ENCODE results near the gene PITPNC1. TPM values are rescaled to one million over a fixed set of nuclear protein-coding genes. Genes with fewer than 3 reads are reported as not detected.

PITPNC1 gene
- total RNA-seq, 1 experiment from 2014 or later = 23.1 TPM

DNA sequence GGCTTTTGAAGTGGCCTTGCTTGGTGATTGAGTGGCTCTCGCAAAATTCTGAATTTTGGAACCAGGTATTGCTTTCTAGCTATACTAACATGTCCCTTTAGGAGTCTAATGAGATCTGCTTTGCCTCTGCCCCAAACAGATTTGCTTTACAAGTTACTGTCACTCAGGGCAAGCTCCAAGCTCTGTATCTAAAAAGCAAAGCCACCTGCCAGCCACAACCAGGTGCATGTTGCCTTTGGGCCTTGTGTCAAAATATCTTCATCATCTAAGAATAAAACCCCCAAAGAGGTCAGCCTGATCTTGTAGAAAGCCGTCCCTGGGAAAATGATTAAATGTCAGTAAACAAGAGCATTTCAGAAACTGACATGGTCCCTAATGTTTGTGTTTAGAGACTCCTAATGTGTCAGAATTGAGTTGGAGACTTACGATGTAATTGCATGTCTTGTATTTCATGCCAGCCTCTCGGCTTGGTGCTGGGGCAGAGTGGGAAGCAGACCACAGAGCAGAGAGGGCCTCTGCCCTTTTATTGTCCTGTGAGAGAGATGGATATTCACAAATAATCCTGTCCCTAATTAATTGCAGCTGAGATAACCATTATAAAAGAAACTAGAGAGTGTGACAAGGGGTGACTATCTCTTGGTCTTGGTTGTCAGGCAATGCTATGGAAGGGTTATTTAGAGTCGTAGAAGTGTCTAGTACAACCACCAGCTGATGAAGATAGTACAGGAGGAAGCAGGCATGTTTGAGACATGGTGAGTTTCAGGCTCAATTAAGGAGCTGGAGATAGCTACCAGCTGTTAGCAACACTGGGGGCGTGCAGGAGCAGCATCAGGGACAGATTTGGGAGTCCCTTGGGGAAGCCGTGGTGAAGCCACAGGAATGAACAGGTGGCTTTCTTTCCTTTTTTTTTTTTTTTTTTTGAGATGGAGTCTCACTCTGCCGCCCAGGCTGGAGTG, 90.7 kb downstream of the PITPNC1 start:
- no peak overlapping the region for H3K27ac ChIP-seq (ENCODE audit: low read length)
- BruUV-seq (replicated peaks) = no TSS peak
- H3K9me3 ChIP-seq (ENCODE audit: low read length) = no peaks in the 10 kb centered on the region
- ChIA-PET CTCF (interaction anchor here (0.5 kb wide), 2 partner anchors 19 to 135 kb away, joined by 3 to 6 read pairs; no protein-coding TSS in a partner anchor), POLR2A (ENCODE audit: unreplicated experiment) (interaction anchor here (0.5 to 0.7 kb wide), 2 partner anchors 20 to 148 kb away, joined by 3 to 7 read pairs; no protein-coding TSS in a partner anchor)
- no peaks in the 10 kb centered on the region for H3K9me2 ChIP-seq (replicated peaks; ENCODE audit: low read length)
- no peaks in the 10 kb centered on the region for H3K79me2 ChIP-seq (ENCODE audit: low read length)
- no peak overlapping the region for H3K4me2 ChIP-seq (ENCODE audit: low read length)
- no peak for ATAC-seq
- DNase-seq = no peak
- no peaks in the 10 kb centered on the region for H4K20me1 ChIP-seq (ENCODE audit: low read length)
- H3K36me3 ChIP-seq (ENCODE audit: low read depth, low read length) = no peaks in the 10 kb centered on the region
- intact Hi-C loops (cut with micrococcal nuclease) = no loop called here
- TF ChIP-seq EZH2phosphoT487 (IDR thresholded peaks at IDR 0.05; ENCODE audit: borderline replicate concordance, low read length) (no peak), EZH2 (IDR thresholded peaks at IDR 0.05; ENCODE audit: low read length, unreplicated experiment) (no peak)
- TF ChIP-seq, protein P1, sequence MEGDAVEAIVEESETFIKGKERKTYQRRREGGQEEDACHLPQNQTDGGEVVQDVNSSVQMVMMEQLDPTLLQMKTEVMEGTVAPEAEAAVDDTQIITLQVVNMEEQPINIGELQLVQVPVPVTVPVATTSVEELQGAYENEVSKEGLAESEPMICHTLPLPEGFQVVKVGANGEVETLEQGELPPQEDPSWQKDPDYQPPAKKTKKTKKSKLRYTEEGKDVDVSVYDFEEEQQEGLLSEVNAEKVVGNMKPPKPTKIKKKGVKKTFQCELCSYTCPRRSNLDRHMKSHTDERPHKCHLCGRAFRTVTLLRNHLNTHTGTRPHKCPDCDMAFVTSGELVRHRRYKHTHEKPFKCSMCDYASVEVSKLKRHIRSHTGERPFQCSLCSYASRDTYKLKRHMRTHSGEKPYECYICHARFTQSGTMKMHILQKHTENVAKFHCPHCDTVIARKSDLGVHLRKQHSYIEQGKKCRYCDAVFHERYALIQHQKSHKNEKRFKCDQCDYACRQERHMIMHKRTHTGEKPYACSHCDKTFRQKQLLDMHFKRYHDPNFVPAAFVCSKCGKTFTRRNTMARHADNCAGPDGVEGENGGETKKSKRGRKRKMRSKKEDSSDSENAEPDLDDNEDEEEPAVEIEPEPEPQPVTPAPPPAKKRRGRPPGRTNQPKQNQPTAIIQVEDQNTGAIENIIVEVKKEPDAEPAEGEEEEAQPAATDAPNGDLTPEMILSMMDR (conservative IDR thresholded peaks at IDR 0.05; ENCODE audit: low read depth, low read length) = no peak
- no peaks in the 10 kb centered on the region for H3K27me3 ChIP-seq (ENCODE audit: low read length)
- H3F3A ChIP-seq (ENCODE audit: low read length, unreplicated experiment) = no peaks in the 10 kb centered on the region
- H3K4me1 ChIP-seq (ENCODE audit: insufficient read depth, low read length) = no peaks in the 10 kb centered on the region
- H3K4me3 ChIP-seq (ENCODE audit: low read length) = no peak overlapping the region
- no peak overlapping the region for H3K9ac ChIP-seq (ENCODE audit: low read length)
- no peak overlapping the region for H2AFZ ChIP-seq (ENCODE audit: low read length)

DNA sequence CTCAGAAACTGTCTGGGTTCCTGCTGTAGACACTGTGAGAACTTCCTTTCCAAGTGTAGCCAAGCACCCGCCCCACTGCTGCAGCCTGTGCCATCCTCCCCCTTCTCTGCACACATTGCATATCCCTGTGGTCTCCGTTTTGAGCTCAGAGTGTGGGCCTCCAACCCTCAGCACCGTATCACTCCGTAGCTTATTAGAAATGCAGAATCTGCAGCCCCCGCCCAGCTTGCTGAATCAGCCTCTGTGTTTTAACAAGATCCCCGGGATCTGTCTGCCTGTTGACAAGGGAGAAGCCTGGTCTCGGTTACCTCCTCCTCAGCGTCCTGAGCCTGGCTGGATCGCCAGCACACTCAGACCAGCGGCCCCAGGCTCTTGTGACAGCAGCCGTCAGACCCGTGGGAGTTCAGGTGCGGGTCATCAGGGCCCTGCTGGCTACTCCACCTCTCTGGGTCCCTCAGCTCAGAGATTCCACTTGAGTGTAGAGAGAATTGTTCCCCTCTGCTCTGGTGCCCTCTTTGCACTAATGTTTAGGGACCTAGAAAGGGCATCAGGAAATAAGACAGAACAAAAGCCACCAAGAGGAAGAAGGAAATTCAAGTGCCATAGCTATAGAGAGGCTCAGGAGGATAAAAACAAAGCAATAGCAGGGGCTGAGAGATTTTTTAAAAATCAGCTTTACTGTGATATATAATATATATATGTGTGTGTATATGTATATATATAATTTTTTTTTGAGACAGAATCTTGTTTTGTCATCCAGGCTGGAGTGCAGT, 92.3 kb downstream of the PITPNC1 start:
- H3K9me2 ChIP-seq (replicated peaks; ENCODE audit: low read length) = no peaks in the 10 kb centered on the region
- ATAC-seq (0 out of 2 replicates have a peak, but pooled peaks have one; percentile 9), DNase-seq (no peak)
- H3K79me2 ChIP-seq (ENCODE audit: low read length) = no peaks in the 10 kb centered on the region
- no peak overlapping the region for H3K9ac ChIP-seq (ENCODE audit: low read length)
- no peaks in the 10 kb centered on the region for H3K36me3 ChIP-seq (ENCODE audit: low read depth, low read length)
- H3K4me3 ChIP-seq (ENCODE audit: low read length) = no peak overlapping the region
- no peaks in the 10 kb centered on the region for H3K4me1 ChIP-seq (ENCODE audit: insufficient read depth, low read length)
- H4K20me1 ChIP-seq (ENCODE audit: low read length) = no peaks in the 10 kb centered on the region
- CTCF ChIA-PET = no interaction called here
- no peaks in the 10 kb centered on the region for H3K9me3 ChIP-seq (ENCODE audit: low read length)
- H3K4me2 ChIP-seq (ENCODE audit: low read length) = no peak overlapping the region
- POLR2A ChIA-PET (ENCODE audit: unreplicated experiment) = no interaction called here
- no peaks in the 10 kb centered on the region for H3F3A ChIP-seq (ENCODE audit: low read length, unreplicated experiment)
- H3K27me3 ChIP-seq (ENCODE audit: low read length) = no peaks in the 10 kb centered on the region
- H2AFZ ChIP-seq (ENCODE audit: low read length) = no peak overlapping the region
- no peak for TF ChIP-seq EZH2 (IDR thresholded peaks at IDR 0.05; ENCODE audit: low read length, unreplicated experiment)
- no peak overlapping the region for H3K27ac ChIP-seq (ENCODE audit: low read length)
- intact Hi-C loops (cut with micrococcal nuclease) = no loop called here
- no TSS peak for BruUV-seq (replicated peaks)

DNA sequence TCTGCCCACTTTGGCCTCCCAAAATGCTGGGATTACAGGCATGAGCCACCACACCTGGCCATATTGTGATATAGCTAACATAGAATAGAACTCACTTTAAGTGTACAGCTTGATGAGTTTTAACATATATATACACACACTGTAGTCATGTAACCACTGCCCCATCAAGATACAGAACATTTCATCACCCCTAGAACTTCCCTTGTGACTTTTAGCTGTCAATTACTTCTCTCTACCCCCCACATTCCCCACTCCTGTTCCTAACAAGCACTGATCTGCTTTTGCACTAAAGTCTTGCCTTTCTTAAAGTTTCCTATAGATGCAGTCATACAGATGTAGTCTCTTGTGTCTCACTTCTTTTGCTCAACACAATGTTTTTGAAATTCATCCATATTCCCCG, 93.1 kb downstream of the PITPNC1 start:
- Histone ChIP-seq H3K9me3 (ENCODE audit: low read length) (no peaks in the 10 kb centered on the region), H3K79me2 (ENCODE audit: low read length) (no peaks in the 10 kb centered on the region), H2AFZ (ENCODE audit: low read length) (no peak overlapping the region), H3K4me1 (ENCODE audit: insufficient read depth, low read length) (no peaks in the 10 kb centered on the region), H3K9me2 (replicated peaks; ENCODE audit: low read length) (no peaks in the 10 kb centered on the region), H4K20me1 (ENCODE audit: low read length) (no peaks in the 10 kb centered on the region), H3K4me3 (ENCODE audit: low read length) (no peak overlapping the region), H3K4me2 (ENCODE audit: low read length) (no peak overlapping the region), H3K9ac (ENCODE audit: low read length) (no peak overlapping the region), H3K36me3 (ENCODE audit: low read depth, low read length) (no peaks in the 10 kb centered on the region), H3K27ac (ENCODE audit: low read length) (no peak overlapping the region), H3K27me3 (ENCODE audit: low read length) (no peaks in the 10 kb centered on the region), H3F3A (ENCODE audit: low read length, unreplicated experiment) (no peaks in the 10 kb centered on the region)
- TF ChIP-seq EZH2phosphoT487 (IDR thresholded peaks at IDR 0.05; ENCODE audit: borderline replicate concordance, low read length) (no peak), EZH2 (IDR thresholded peaks at IDR 0.05; ENCODE audit: low read length, unreplicated experiment) (no peak)
- TF ChIP-seq, protein P1 (conservative IDR thresholded peaks at IDR 0.05; ENCODE audit: low read depth, low read length) = no peak
- intact Hi-C loops (cut with micrococcal nuclease) = no loop called here
- ChIA-PET CTCF (no interaction called here), POLR2A (ENCODE audit: unreplicated experiment) (no interaction called here)
- ATAC-seq (no peak), DNase-seq (no peak)
- BruUV-seq (replicated peaks) = no TSS peak

All from PC-3 (cell line).